ENCODE data around the gene ARHGAP26.

GRCh38 chr5:142825378-142826089 is 55.4 kb downstream of the ARHGAP26 start:
- TF ChIP-seq CTCF (IDR thresholded peaks at IDR 0.05 in 2 of 3, conservative IDR thresholded peaks at IDR 0.05 in 1 of 3; ENCODE audit: borderline replicate concordance in 1 of 3, insufficient read depth in 1 of 3, low read depth in 2 of 3, low read length in 2 of 3) (no peak), TCF7L2 (IDR thresholded peaks at IDR 0.05; ENCODE audit: borderline replicate concordance, extremely low read depth, insufficient read depth, insufficient read length) (peak; percentile 61), CEBPB (IDR thresholded peaks at IDR 0.05; ENCODE audit: low read depth) (no peak), EZH2phosphoT487 (IDR thresholded peaks at IDR 0.05; ENCODE audit: borderline replicate concordance) (no peak), EGR1 (IDR thresholded peaks at IDR 0.05; ENCODE audit: low read depth) (no peak), POLR2AphosphoS5 (IDR thresholded peaks at IDR 0.05; ENCODE audit: low read depth, low read length) (0 out of 2 replicates have a peak, but pooled peaks have one; percentile 33), POLR2A (IDR thresholded peaks at IDR 0.05; ENCODE audit: borderline replicate concordance, extremely low read depth, insufficient read depth, insufficient read length) (no peak), ZNF274 (IDR thresholded peaks at IDR 0.05; ENCODE audit: low read depth, low read length) (no peak), EZH2 (IDR thresholded peaks at IDR 0.05) (no peak), MAX (IDR thresholded peaks at IDR 0.05) (no peak), SP1 (IDR thresholded peaks at IDR 0.05; ENCODE audit: low read depth) (no peak), SRF (IDR thresholded peaks at IDR 0.05; ENCODE audit: low read depth) (no peak)
